ENCODE results near the gene FAM163B.

Gene FAM163B

DNA sequence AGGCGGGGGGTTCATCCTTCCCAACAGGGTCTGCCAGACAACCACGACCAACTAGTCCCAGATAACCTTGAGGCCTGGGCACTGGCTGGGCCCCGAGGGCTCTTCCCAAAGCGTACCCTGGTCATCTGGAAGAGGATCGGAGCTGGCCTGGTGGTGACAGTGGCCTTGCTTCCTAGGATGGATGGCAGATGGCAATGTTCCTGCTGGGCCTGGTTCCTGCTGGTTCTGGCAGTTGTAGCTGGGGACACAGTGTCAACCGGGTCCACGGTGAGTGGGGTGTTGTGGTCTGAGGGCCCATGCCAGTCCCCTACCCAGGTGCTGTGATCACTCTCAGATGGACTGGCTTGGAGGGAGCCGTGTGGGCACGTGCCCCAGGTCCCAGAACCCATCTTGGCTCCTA is 72.7 kb downstream of the FAM163B start:
- peaks cover 19% of the 10 kb centered on the region for H3K27me3 ChIP-seq (ENCODE audit: control insufficient read depth, insufficient read depth, low read length, poor library complexity, severe bottlenecking)
- no peaks in the 10 kb centered on the region for H3K36me3 ChIP-seq (ENCODE audit: control insufficient read depth, insufficient read depth, low read length)
- H3K4me3 ChIP-seq (ENCODE audit: insufficient read depth, low read depth, low read length) = no peak overlapping the region
- 93 to 95% methylated on average over 9 of the region's 9 CpGs for WGBS, 2 experiments
- H3K27ac ChIP-seq (ENCODE audit: insufficient read depth, low read depth, low read length, poor library complexity, severe bottlenecking) = no peak overlapping the region
- H3K9me3 ChIP-seq (ENCODE audit: control insufficient read depth, low read length) = no peaks in the 10 kb centered on the region
- H3K4me1 ChIP-seq (ENCODE audit: control insufficient read depth, insufficient read depth, low read length) = peaks cover 28% of the 10 kb centered on the region

DNA sequence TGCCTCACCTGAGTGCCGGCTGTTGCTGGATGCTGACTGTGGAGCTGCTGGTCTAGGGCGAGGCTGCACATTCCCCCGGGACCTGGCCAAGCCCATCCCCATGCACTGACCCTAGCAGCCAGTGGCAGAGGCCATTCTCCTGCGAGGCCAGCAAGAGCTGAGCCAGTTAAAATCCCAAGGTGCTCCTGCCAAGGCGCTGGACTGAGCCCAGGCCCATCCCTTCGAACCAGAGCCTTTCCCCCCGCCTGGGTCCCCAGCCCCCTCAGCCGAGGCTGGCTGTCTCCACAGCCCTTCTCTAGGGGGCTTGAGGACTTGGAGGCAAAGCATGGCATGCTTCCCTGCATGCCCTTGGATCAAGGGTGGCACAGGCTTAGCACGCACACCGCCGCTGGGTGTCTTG is 73.1 kb downstream of the FAM163B start:
- 87% methylated on average over 11 of the region's 11 CpGs for WGBS, 2 experiments
- H3K27ac ChIP-seq (ENCODE audit: insufficient read depth, low read depth, low read length, poor library complexity, severe bottlenecking) = no peak overlapping the region
- no peaks in the 10 kb centered on the region for H3K9me3 ChIP-seq (ENCODE audit: control insufficient read depth, low read length)
- peaks cover 19% of the 10 kb centered on the region for H3K27me3 ChIP-seq (ENCODE audit: control insufficient read depth, insufficient read depth, low read length, poor library complexity, severe bottlenecking)
- no peaks in the 10 kb centered on the region for H3K36me3 ChIP-seq (ENCODE audit: control insufficient read depth, insufficient read depth, low read length)
- H3K4me3 ChIP-seq (ENCODE audit: insufficient read depth, low read depth, low read length) = no peak overlapping the region
- H3K4me1 ChIP-seq (ENCODE audit: control insufficient read depth, insufficient read depth, low read length) = peaks cover 28% of the 10 kb centered on the region

DNA sequence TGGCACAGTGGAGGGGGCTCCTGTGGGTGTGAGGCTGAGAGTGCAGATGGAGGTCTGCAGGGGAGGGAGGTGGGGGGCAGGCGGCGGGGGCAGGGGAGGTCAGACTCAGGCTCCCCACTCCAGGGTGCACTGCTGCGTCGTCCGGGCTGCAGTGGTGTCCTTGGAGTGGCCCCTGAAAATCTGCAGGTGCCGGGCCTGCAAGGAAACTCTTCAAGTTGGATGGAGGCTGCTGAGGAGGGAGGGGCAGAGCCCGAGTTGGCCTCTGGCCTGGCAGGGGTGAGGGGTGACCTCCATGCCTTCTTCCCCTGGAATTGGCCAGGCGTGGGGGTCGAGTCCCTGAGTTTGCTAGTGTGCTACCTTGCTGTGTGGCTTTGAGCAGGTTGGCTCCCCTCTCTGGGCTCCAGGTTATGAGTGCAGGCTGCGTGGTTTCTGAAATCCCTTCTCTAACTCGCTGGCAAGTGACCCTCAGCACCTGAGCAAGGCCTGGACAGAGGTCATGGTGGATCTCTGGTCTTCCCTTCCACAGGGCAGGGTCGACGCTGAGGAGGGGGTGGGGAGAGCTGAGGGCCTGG is 73.8 kb downstream of the FAM163B start:
- H3K4me1 ChIP-seq (ENCODE audit: control insufficient read depth, insufficient read depth, low read length) = peaks cover 28% of the 10 kb centered on the region
- no peaks in the 10 kb centered on the region for H3K36me3 ChIP-seq (ENCODE audit: control insufficient read depth, insufficient read depth, low read length)
- H3K27ac ChIP-seq (ENCODE audit: insufficient read depth, low read depth, low read length, poor library complexity, severe bottlenecking) = no peak overlapping the region
- 66 to 72% methylated on average over 13 of the region's 13 CpGs for WGBS, 2 experiments
- H3K27me3 ChIP-seq (ENCODE audit: control insufficient read depth, insufficient read depth, low read length, poor library complexity, severe bottlenecking) = peaks cover 19% of the 10 kb centered on the region
- no peak overlapping the region for H3K4me3 ChIP-seq (ENCODE audit: insufficient read depth, low read depth, low read length)
- no peaks in the 10 kb centered on the region for H3K9me3 ChIP-seq (ENCODE audit: control insufficient read depth, low read length)

DNA sequence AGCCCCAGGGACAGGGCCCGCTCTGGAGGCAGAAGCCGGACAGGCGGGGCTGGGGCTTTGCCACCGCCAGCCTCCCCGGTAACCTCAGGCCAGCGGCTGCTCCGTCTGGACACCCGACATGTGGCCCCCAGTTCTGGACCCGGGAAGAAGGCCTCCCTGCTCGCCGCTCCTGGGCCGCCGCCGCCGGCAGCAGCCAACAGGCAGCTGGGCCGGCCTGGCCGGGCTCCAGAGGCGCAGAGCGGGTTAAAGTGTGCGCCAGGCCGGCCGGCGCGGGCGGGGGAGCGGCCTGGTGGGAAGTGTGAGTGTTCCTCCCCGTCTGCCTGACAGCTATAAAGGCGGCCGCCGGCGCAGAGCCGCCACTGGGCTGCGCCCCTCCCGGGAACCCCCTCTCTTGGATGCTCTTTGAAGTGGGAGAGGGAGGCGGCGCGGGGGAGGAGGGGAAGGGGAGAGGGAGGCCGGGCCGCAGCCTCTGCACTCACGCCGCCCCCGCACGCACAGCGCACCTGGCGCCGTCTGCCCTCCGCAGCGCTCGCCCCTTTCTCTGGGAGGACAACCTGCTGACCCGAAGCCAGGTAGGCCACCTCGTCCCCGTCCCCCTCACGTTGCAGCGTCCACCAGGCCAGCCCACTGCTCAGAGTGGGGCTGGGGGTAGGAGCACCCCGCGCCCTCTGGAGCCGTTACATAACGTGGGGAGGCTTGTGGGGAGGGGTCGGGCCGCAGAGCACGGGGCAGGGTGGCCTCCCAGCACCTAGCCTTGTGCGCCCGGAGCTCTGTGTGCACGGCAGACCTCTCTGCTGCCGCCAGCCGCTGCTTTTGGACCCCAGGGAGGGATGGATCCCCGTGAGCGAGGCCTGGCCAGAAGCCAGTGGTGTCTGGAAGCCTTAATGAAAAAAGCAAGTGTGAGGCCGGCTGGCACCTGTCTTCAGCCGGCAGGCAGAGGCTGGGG is 74.6 kb downstream of the FAM163B start, which contains the start of gene ADAMTSL2:
Gene ADAMTSL2 (plus strand): TSS at position 359 of the 946 bp plus-strand sequence. CDS start 2,009 bp downstream, outside the sequence.
- H3K36me3 ChIP-seq (ENCODE audit: control insufficient read depth, insufficient read depth, low read length) = no peaks in the 10 kb centered on the region
- peak within 1 kb of the TSS; percentile 10 for H3K4me3 ChIP-seq (ENCODE audit: insufficient read depth, low read depth, low read length)
- H3K27me3 ChIP-seq (ENCODE audit: control insufficient read depth, insufficient read depth, low read length, poor library complexity, severe bottlenecking) = peaks cover 19% of the 10 kb centered on the region
- H3K27ac ChIP-seq (ENCODE audit: insufficient read depth, low read depth, low read length, poor library complexity, severe bottlenecking) = peak within 1 kb of the TSS; percentile 26
- H3K9me3 ChIP-seq (ENCODE audit: control insufficient read depth, low read length) = no peaks in the 10 kb centered on the region
- H3K4me1 ChIP-seq (ENCODE audit: control insufficient read depth, insufficient read depth, low read length) = peaks cover 27% of the 10 kb centered on the region
- WGBS, 2 experiments = 6 to 7% methylated on average over 70 of the region's 70 CpGs

DNA sequence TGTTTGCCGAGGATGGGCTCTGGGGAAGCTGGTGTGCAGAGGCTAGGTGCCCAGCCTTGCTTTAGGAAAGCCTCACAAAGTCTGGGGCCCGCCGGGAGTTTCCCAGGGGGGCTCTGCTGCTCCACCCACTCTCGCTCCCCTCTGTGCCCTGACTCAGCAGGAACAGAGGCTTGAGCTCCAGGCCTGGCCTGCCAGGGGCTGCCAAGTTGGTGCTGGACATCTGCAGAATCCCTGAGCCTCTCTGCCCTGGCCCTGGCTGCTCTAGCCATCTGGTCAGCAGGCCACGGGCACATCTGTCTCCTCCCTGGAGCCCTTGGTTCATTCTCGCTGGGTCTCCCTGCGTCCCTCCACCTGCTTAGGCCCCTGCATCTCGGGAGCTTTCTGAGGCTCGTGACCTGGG is 75.3 kb downstream of the FAM163B start:
- 62 to 63% methylated on average over 9 of the region's 9 CpGs for WGBS, 2 experiments
- peak overlapping the region; percentile 10 for H3K4me3 ChIP-seq (ENCODE audit: insufficient read depth, low read depth, low read length)
- no peaks in the 10 kb centered on the region for H3K9me3 ChIP-seq (ENCODE audit: control insufficient read depth, low read length)
- H3K36me3 ChIP-seq (ENCODE audit: control insufficient read depth, insufficient read depth, low read length) = no peaks in the 10 kb centered on the region
- H3K27me3 ChIP-seq (ENCODE audit: control insufficient read depth, insufficient read depth, low read length, poor library complexity, severe bottlenecking) = peaks cover 20% of the 10 kb centered on the region
- no peak overlapping the region for H3K27ac ChIP-seq (ENCODE audit: insufficient read depth, low read depth, low read length, poor library complexity, severe bottlenecking)
- H3K4me1 ChIP-seq (ENCODE audit: control insufficient read depth, insufficient read depth, low read length) = peaks cover 28% of the 10 kb centered on the region

DNA sequence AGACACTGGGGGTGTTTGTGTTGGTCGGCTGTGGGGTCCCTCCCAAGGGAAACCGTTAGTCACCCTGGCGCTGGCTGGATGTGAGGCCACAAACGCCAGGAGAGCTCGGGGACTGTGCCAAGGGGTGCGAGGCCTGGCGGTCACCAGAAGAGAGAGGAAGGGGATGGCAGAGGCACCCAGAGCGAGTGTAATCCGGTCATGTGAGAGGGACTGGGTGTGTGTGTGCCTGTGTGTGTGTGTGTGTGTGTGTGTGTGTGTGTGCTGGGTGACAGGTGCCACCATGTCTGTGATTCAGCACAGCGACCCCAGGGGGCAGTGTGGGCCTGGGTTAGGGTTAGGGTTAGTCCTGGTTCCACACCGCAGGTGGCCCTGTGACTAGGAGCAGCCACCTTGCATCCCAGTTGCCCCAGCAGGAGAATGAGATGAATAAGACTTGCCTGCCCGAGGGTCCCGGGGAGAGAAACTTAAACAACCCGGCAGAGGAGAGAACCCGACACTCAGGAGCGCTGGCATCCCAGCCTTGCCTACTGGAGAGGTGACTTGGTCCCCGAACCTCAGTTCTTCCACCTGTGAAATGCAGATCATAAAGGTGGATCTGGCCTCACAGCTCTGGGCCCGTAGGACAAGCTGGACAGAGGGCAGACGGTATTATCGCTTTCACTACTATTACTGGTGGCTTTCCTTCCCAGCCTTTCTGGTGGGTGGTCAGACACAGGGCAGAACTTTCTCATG is 76.1 kb downstream of the FAM163B start:
- H3K27ac ChIP-seq (ENCODE audit: insufficient read depth, low read depth, low read length, poor library complexity, severe bottlenecking) = no peak overlapping the region
- peaks cover 31% of the 10 kb centered on the region for H3K4me1 ChIP-seq (ENCODE audit: control insufficient read depth, insufficient read depth, low read length)
- H3K27me3 ChIP-seq (ENCODE audit: control insufficient read depth, insufficient read depth, low read length, poor library complexity, severe bottlenecking) = peaks cover 22% of the 10 kb centered on the region
- H3K36me3 ChIP-seq (ENCODE audit: control insufficient read depth, insufficient read depth, low read length) = no peaks in the 10 kb centered on the region
- H3K9me3 ChIP-seq (ENCODE audit: control insufficient read depth, low read length) = no peaks in the 10 kb centered on the region
- H3K4me3 ChIP-seq (ENCODE audit: insufficient read depth, low read depth, low read length) = no peak overlapping the region
- WGBS, 2 experiments = 72% methylated on average over 20 of the region's 20 CpGs

DNA sequence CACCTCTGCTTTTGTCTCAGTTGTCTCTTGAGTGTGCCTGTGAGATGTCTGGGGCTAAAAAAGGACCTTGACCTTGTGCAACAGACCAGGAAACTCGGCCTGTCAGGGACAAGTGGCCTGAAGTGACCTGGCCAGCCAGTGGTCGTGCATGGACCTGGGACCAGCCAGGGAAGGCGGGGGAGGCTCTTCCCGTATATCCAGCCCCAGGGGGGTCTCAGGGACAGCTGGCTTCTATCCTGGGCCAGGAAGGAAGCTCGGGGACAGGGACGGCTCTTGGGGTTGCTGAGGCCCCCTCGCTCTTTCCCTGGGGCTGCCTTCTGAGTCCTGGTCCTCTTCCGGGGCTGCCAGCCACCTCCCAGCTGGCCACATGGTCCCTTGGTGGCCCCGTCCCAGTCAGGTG is 77.9 kb downstream of the FAM163B start:
- WGBS, 2 experiments = 90% methylated on average over 9 of the region's 9 CpGs
- H3K27me3 ChIP-seq (ENCODE audit: control insufficient read depth, insufficient read depth, low read length, poor library complexity, severe bottlenecking) = peaks cover 22% of the 10 kb centered on the region

DNA sequence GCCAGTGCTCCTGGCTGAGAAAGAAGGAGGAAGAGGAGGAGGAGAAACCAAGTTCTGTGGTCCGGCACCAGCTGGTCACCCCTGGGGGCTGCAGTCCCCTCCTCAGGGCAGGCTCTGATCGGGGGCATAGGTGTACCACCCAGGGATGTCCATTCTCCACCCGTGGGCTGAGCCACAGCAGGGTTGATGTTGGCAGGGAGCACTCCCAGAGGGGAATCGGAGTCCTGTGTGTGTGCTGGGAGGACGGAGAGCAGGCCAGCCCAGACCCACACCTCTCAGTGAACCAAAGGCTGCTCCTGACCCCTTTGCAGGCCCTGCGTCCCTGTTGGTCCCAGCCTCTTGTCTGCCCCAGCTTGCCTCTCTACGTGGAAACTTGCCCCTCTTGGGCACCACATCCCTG is 79.3 kb downstream of the FAM163B start:
- WGBS, 2 experiments = 89 to 92% methylated on average over 7 of the region's 7 CpGs
- Histone ChIP-seq H3K4me1 (ENCODE audit: control insufficient read depth, insufficient read depth, low read length) (peaks cover 48% of the 10 kb centered on the region), H3K4me3 (ENCODE audit: insufficient read depth, low read depth, low read length) (no peak overlapping the region), H3K27ac (ENCODE audit: insufficient read depth, low read depth, low read length, poor library complexity, severe bottlenecking) (no peak overlapping the region), H3K27me3 (ENCODE audit: control insufficient read depth, insufficient read depth, low read length, poor library complexity, severe bottlenecking) (peaks cover 20% of the 10 kb centered on the region), H3K9me3 (ENCODE audit: control insufficient read depth, low read length) (no peaks in the 10 kb centered on the region), H3K36me3 (ENCODE audit: control insufficient read depth, insufficient read depth, low read length) (no peaks in the 10 kb centered on the region)

More for the DNA sequence above, 77.9 kb downstream of the FAM163B start:
- Histone ChIP-seq H3K27ac (ENCODE audit: insufficient read depth, low read depth, low read length, poor library complexity, severe bottlenecking) (no peak overlapping the region), H3K9me3 (ENCODE audit: control insufficient read depth, low read length) (no peaks in the 10 kb centered on the region), H3K36me3 (ENCODE audit: control insufficient read depth, insufficient read depth, low read length) (no peaks in the 10 kb centered on the region), H3K4me1 (ENCODE audit: control insufficient read depth, insufficient read depth, low read length) (peaks cover 49% of the 10 kb centered on the region), H3K4me3 (ENCODE audit: insufficient read depth, low read depth, low read length) (no peak overlapping the region)

DNA sequence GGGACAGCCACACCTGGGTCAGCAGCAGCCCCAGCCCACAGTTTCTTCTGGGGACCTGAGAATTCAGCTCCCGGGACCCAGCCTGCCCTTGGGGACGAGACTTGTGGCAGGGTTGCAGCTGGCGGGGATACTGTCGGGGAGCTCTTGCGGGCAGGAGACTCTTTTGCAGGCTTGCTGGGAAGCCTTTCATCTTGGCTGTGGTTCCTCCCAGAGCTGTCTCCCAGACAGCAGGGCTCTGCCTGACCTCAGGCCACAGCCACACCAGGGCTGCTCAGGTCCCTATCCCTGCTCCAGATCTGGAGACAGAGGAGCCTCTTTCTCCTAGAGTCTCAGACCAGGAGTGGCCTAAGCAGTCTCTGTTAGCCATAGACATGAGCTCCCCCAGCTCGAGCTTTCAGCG is 79.7 kb downstream of the FAM163B start:
- H3K27me3 ChIP-seq (ENCODE audit: control insufficient read depth, insufficient read depth, low read length, poor library complexity, severe bottlenecking) = peaks cover 16% of the 10 kb centered on the region

DNA sequence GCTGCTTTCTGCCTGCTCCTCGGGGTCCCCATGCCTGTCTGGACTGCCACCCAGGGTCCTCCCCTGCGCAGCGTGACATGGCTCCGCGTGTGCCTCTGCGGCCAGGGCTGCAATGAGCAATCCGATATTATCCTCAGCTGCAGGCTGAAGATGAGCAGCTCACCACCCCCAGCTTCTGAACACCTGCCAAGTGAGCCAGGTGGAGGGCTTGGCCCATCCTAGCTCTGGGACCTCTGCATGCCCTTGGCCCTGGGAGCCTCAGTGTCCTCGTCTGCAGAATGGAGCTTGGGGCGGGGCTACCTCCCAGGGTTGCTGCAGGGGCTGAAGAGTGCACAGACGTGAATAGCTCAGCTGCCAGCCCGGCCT is 80.3 kb downstream of the FAM163B start:
- Histone ChIP-seq H3K4me1 (ENCODE audit: control insufficient read depth, insufficient read depth, low read length) (peaks cover 41% of the 10 kb centered on the region), H3K4me3 (ENCODE audit: insufficient read depth, low read depth, low read length) (no peak overlapping the region), H3K27me3 (ENCODE audit: control insufficient read depth, insufficient read depth, low read length, poor library complexity, severe bottlenecking) (peaks cover 10% of the 10 kb centered on the region), H3K27ac (ENCODE audit: insufficient read depth, low read depth, low read length, poor library complexity, severe bottlenecking) (no peak overlapping the region), H3K36me3 (ENCODE audit: control insufficient read depth, insufficient read depth, low read length) (no peaks in the 10 kb centered on the region), H3K9me3 (ENCODE audit: control insufficient read depth, low read length) (no peaks in the 10 kb centered on the region)
- 78 to 83% methylated on average over 11 of the region's 11 CpGs for WGBS, 2 experiments

More for the DNA sequence above, 79.7 kb downstream of the FAM163B start:
- no peaks in the 10 kb centered on the region for H3K9me3 ChIP-seq (ENCODE audit: control insufficient read depth, low read length)
- no peaks in the 10 kb centered on the region for H3K36me3 ChIP-seq (ENCODE audit: control insufficient read depth, insufficient read depth, low read length)
- H3K27ac ChIP-seq (ENCODE audit: insufficient read depth, low read depth, low read length, poor library complexity, severe bottlenecking) = no peak overlapping the region
- 85 to 86% methylated on average over 7 of the region's 7 CpGs for WGBS, 2 experiments
- no peak overlapping the region for H3K4me3 ChIP-seq (ENCODE audit: insufficient read depth, low read depth, low read length)
- H3K4me1 ChIP-seq (ENCODE audit: control insufficient read depth, insufficient read depth, low read length) = peaks cover 45% of the 10 kb centered on the region
